HG02943 (cell line): ENCODE measurements around the gene E2F2.
"Not testable (repeated sequence)": the region's sequence is repeated elsewhere in the genome, so short reads cannot be mapped to it uniquely, and the experiment has no call there.

Experiments
- ATAC-seq: cut with Tn5 transposase; IDR thresholded peaks from one replicate; pipeline ENCODE4 v1.9.1; 2021; ENCODE audit warnings: mild to moderate bottlenecking, low read depth, moderate library complexity; ENCODE audit not compliant: unreplicated experiment

E2F2 gene

GRCh38 chr1:23525558-23526250 is 5.3 kb downstream of the E2F2 start:
- no peak for ATAC-seq

- ATAC-seq = no peak
These were observed 6.2 kb downstream of the E2F2 start for GRCh38 chr1:23524716-23525401.

- ATAC-seq = no peak
These were observed 6.9 kb downstream of the E2F2 start for GRCh38 chr1:23524163-23524562.

GRCh38 chr1:23522244-23522982 is 8.6 kb downstream of the E2F2 start:
- ATAC-seq = no peak

- ATAC-seq = no peak
These were observed 9.4 kb downstream of the E2F2 start for GRCh38 chr1:23521588-23521987.

- ATAC-seq = no peak
These were observed 13.5 kb downstream of the E2F2 start for GRCh38 chr1:23517581-23517980.

- no peak for ATAC-seq
These were observed 15.1 kb downstream of the E2F2 start for GRCh38 chr1:23515905-23516304.

GRCh38 chr1:23514111-23514679 is 16.8 kb downstream of the E2F2 start:
- no peak for ATAC-seq

GRCh38 chr1:23509896-23510295 is 21.1 kb downstream of the E2F2 start:
- ATAC-seq = no peak

GRCh38 chr1:23506376-23507107 is 24.5 kb downstream of the E2F2 start:
- ATAC-seq = no peak

- no peak for ATAC-seq
These were observed 25.2 kb downstream of the E2F2 start for GRCh38 chr1:23505851-23506250.

GRCh38 chr1:23504156-23504555 is 26.9 kb downstream of the E2F2 start:
- not testable (repeated sequence) for ATAC-seq

GRCh38 chr1:23502951-23503350 is 28.1 kb downstream of the E2F2 start:
- no peak for ATAC-seq

- ATAC-seq = no peak
These were observed 30.6 kb downstream of the E2F2 start for GRCh38 chr1:23500466-23500865.

- no peak for ATAC-seq
These were observed 33.1 kb downstream of the E2F2 start for GRCh38 chr1:23497777-23498439.

- ATAC-seq = no peak
These were observed 34.4 kb downstream of the E2F2 start for GRCh38 chr1:23496490-23497181.

- not testable (repeated sequence) for ATAC-seq
These were observed 36.2 kb downstream of the E2F2 start for GRCh38 chr1:23494836-23495235.

- ATAC-seq = not testable (repeated sequence)
These were observed 38.3 kb downstream of the E2F2 start for GRCh38 chr1:23492776-23493175.

GRCh38 chr1:23492132-23492720 is 38.8 kb downstream of the E2F2 start:
- no peak for ATAC-seq
